ENCODE measurements around the gene GRK4. TPM values are rescaled to one million over a fixed set of nuclear protein-coding genes. Genes with fewer than 3 reads are reported as not detected.

Gene GRK4
- total RNA-seq, 1 experiment from 2014 or later = 2.5 TPM

DNA sequence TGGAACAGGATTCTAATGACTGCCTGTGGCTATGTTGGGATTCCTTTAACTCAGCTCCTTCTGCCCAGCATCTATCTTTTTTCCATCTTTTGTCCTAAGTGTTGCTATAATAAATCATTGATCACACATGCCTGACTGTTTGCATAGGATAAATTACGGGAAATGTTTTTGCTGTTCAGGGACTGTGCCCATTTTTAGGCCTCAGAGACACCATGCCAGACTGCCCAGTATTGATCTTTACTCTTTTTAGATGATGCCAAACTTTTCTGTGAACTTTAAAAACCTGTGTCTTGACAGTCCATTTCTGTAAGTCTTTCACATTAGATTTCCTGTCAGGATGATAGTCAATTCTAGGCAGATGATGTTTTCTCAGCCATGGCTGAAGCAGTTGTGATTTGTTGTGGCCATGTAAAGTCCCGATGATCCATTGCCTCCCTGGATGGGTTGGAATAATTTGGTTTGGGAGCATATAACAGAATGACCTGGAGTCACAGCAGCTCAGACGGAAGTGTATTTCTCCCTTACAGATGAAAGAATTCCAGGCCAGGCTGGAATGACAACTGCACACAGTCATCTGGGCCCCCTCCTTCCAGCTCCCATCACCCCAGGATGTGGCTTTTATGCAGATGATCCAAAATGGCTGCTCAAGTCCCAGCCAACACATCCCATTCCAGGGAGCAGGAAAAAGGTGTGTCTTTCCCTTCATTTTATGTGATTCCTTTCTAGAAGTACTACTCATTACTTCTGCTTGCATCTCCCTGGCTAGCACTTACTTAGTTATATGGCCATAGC is 107.5 kb downstream of the GRK4 start:
- intact Hi-C loops (cut with micrococcal nuclease; ENCODE audit: unreplicated experiment) = no loop called here
- in situ Hi-C loops (cut with HindIII; ENCODE audit: low pct_unique_long_range_greater_than_20kb, low sequenced_read_pairs) = no loop called here
- TF ChIP-seq TCF7L2 (IDR thresholded peaks at IDR 0.05; ENCODE audit: low read depth, low read length) (no peak), SIN3A (IDR thresholded peaks at IDR 0.05; ENCODE audit: borderline replicate concordance, insufficient read depth, low read depth, low read length) (no peak), POLR2AphosphoS5 (IDR thresholded peaks at IDR 0.05; ENCODE audit: low read depth, low read length) (no peak)
- TF ChIP-seq, protein P1, sequence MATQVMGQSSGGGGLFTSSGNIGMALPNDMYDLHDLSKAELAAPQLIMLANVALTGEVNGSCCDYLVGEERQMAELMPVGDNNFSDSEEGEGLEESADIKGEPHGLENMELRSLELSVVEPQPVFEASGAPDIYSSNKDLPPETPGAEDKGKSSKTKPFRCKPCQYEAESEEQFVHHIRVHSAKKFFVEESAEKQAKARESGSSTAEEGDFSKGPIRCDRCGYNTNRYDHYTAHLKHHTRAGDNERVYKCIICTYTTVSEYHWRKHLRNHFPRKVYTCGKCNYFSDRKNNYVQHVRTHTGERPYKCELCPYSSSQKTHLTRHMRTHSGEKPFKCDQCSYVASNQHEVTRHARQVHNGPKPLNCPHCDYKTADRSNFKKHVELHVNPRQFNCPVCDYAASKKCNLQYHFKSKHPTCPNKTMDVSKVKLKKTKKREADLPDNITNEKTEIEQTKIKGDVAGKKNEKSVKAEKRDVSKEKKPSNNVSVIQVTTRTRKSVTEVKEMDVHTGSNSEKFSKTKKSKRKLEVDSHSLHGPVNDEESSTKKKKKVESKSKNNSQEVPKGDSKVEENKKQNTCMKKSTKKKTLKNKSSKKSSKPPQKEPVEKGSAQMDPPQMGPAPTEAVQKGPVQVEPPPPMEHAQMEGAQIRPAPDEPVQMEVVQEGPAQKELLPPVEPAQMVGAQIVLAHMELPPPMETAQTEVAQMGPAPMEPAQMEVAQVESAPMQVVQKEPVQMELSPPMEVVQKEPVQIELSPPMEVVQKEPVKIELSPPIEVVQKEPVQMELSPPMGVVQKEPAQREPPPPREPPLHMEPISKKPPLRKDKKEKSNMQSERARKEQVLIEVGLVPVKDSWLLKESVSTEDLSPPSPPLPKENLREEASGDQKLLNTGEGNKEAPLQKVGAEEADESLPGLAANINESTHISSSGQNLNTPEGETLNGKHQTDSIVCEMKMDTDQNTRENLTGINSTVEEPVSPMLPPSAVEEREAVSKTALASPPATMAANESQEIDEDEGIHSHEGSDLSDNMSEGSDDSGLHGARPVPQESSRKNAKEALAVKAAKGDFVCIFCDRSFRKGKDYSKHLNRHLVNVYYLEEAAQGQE (IDR thresholded peaks at IDR 0.05; ENCODE audit: insufficient read depth in 1 of 2, low read depth in 2 of 2, low read length in 1 of 2) = no peak
- TF ChIP-seq, protein P2, sequence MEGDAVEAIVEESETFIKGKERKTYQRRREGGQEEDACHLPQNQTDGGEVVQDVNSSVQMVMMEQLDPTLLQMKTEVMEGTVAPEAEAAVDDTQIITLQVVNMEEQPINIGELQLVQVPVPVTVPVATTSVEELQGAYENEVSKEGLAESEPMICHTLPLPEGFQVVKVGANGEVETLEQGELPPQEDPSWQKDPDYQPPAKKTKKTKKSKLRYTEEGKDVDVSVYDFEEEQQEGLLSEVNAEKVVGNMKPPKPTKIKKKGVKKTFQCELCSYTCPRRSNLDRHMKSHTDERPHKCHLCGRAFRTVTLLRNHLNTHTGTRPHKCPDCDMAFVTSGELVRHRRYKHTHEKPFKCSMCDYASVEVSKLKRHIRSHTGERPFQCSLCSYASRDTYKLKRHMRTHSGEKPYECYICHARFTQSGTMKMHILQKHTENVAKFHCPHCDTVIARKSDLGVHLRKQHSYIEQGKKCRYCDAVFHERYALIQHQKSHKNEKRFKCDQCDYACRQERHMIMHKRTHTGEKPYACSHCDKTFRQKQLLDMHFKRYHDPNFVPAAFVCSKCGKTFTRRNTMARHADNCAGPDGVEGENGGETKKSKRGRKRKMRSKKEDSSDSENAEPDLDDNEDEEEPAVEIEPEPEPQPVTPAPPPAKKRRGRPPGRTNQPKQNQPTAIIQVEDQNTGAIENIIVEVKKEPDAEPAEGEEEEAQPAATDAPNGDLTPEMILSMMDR (IDR thresholded peaks at IDR 0.05) = no peak

DNA sequence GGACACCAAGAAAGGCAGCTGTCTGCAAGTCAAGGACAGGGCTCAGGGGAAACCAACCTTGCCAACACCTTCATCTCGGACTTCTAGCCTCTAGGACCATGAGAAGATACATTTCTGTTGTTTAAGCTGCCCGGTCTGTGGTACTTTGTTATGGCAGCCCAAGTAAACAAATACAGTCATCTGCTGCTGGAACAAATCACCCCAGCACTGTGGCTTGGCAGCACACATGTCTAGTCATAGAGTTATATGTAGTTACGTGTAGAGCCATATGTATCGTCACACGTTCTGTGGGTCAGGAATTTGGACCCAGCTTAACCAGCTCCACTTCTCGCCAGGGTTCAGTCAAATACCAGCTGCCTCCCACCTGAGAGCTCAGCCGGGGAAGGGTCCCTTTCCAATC is 108.4 kb downstream of the GRK4 start:
- POLR2A ChIA-PET = no interaction called here
- DNase-seq (ENCODE audit: low read depth, low spot score) = no peak
- intact Hi-C loops (cut with micrococcal nuclease; ENCODE audit: unreplicated experiment) = no loop called here
- no peak overlapping the region for H3K4me3 ChIP-seq (ENCODE audit: low read depth in 2 of 2, low read length in 2 of 2)
- in situ Hi-C loops (cut with HindIII; ENCODE audit: low pct_unique_long_range_greater_than_20kb, low sequenced_read_pairs) = no loop called here
- no peaks in the 10 kb centered on the region for H3K9me3 ChIP-seq (ENCODE audit: control insufficient read depth, insufficient read depth, low read depth, low read length)
- H3K27me3 ChIP-seq (ENCODE audit: control insufficient read depth, insufficient read depth, low read length) = no peaks in the 10 kb centered on the region
- no peak overlapping the region for H3K27ac ChIP-seq (ENCODE audit: low read length)
- BruUV-seq (replicated peaks) = no TSS peak
- no peak for TF ChIP-seq TCF7L2 (IDR thresholded peaks at IDR 0.05; ENCODE audit: low read depth, low read length)
- TF ChIP-seq POLR2AphosphoS5 (IDR thresholded peaks at IDR 0.05; ENCODE audit: low read depth, low read length) = no peak
- TF ChIP-seq, protein P2 (IDR thresholded peaks at IDR 0.05) = no peak
- TF ChIP-seq, protein P1 (IDR thresholded peaks at IDR 0.05; ENCODE audit: insufficient read depth in 1 of 2, low read depth in 2 of 2, low read length in 1 of 2) = no peak
- no peak for TF ChIP-seq SIN3A (IDR thresholded peaks at IDR 0.05; ENCODE audit: borderline replicate concordance, insufficient read depth, low read depth, low read length)
- H3K4me1 ChIP-seq (ENCODE audit: control insufficient read depth, insufficient read depth, low read length) = peaks cover 11% of the 10 kb centered on the region; the same call in 1 of the 2 replicates
- ATAC-seq = no peak
- CTCF ChIA-PET = no interaction called here
- H3K36me3 ChIP-seq (ENCODE audit: control insufficient read depth, insufficient read depth, low read length) = no peaks in the 10 kb centered on the region

More for the DNA sequence above, 107.5 kb downstream of the GRK4 start:
- peaks cover 4% of the 10 kb centered on the region; the same call in 1 of the 2 replicates for H3K4me1 ChIP-seq (ENCODE audit: control insufficient read depth, insufficient read depth, low read length)
- CTCF ChIA-PET = interaction anchor here (0.7 kb wide), 1 partner anchor 272 kb away, joined by 6 read pairs; no protein-coding TSS in a partner anchor
- H3K9me3 ChIP-seq (ENCODE audit: control insufficient read depth, insufficient read depth, low read depth, low read length) = no peaks in the 10 kb centered on the region
- DNase-seq (ENCODE audit: low read depth, low spot score) (no peak), ATAC-seq (no peak)
- no peak overlapping the region for H3K27ac ChIP-seq (ENCODE audit: low read length)
- no TSS peak for BruUV-seq (replicated peaks)
- no peaks in the 10 kb centered on the region for H3K27me3 ChIP-seq (ENCODE audit: control insufficient read depth, insufficient read depth, low read length)
- POLR2A ChIA-PET = no interaction called here
- no peak overlapping the region for H3K4me3 ChIP-seq (ENCODE audit: low read depth in 2 of 2, low read length in 2 of 2)
- no peaks in the 10 kb centered on the region for H3K36me3 ChIP-seq (ENCODE audit: control insufficient read depth, insufficient read depth, low read length)
